ENCODE results near the gene PKD1L1.

DNA sequence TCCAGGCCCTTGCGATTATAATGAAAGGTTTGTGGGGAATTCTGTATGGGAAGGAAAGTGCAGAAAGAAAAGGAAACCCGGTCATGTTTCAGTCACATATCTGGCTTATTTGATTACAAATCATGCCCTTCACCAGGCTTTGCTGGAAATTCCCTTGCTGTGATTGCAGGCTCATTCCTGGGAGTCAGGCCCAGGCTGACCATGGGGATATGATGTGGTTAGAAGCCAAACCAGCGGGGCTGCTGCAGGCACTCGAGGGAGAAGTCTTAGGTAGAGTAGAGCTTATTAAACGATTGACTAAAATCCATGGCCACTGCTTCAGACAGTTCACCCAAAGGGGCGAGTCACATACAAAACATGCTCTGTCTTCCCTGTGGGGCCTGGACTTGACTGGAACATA lies 16.2 kb downstream of the PKD1L1 start:
- TF ChIP-seq, protein P1, sequence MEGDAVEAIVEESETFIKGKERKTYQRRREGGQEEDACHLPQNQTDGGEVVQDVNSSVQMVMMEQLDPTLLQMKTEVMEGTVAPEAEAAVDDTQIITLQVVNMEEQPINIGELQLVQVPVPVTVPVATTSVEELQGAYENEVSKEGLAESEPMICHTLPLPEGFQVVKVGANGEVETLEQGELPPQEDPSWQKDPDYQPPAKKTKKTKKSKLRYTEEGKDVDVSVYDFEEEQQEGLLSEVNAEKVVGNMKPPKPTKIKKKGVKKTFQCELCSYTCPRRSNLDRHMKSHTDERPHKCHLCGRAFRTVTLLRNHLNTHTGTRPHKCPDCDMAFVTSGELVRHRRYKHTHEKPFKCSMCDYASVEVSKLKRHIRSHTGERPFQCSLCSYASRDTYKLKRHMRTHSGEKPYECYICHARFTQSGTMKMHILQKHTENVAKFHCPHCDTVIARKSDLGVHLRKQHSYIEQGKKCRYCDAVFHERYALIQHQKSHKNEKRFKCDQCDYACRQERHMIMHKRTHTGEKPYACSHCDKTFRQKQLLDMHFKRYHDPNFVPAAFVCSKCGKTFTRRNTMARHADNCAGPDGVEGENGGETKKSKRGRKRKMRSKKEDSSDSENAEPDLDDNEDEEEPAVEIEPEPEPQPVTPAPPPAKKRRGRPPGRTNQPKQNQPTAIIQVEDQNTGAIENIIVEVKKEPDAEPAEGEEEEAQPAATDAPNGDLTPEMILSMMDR (IDR thresholded peaks at IDR 0.05 in 4 of 5, conservative IDR thresholded peaks at IDR 0.05 in 1 of 5) = no peak
- TF ChIP-seq POLR2A (IDR thresholded peaks at IDR 0.05) = no peak
